Inflammatory macrophage treated with lipopolysaccharide for 1 hour (primary cell): ENCODE measurements around the gene MBNL2.
A peak's percentile ranks its signal among the peaks of the same experiment; 100 is the strongest.
"Not testable (repeated sequence)": the region's sequence is repeated elsewhere in the genome, so short reads cannot be mapped to it uniquely, and the experiment has no call there.

Experiments used
- DNase-seq, 2 donors: peaks; one replicate each; pipeline ENCODE4 v3.0.0-alpha.2; 2020 to 2022

The MBNL2 gene

DNA sequence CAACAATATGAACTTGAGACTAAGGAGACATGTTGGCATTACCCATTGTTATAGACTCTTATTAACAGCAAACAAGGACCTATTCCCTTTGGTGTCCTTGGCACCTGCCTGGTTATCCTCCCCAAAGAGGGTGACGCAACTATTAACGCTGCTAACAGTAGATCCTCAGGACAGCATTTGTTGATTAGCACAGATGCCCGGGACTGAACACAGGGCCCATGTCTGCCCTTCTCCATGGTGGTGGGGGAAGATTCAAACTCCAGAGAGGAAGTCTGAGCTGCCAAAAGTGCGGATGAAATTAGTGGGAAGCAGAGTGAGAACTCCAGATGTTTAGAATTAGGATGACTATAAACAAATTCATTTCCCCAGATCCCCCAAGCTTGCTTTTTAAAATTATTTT is 110.6 kb downstream of the MBNL2 start:
- DNase-seq, result no peak

DNA sequence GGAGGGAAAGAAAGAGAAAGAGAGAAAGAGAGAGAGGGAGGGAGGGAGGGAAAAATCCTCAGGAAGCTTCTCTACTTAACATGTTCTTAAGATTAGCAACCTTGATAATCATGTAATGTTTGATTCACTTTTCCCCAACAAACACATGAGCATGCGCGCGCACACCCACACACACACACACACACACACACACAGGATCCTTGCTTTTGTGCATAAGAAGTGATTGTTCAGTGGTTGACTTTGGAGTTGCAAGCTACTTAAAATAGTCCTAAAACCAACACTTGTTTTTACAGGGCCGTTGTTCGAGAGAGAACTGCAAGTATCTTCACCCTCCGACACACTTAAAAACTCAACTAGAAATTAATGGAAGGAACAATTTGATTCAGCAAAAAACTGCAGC is 111.8 kb downstream of the MBNL2 start:
- DNase-seq, result no peak

DNA sequence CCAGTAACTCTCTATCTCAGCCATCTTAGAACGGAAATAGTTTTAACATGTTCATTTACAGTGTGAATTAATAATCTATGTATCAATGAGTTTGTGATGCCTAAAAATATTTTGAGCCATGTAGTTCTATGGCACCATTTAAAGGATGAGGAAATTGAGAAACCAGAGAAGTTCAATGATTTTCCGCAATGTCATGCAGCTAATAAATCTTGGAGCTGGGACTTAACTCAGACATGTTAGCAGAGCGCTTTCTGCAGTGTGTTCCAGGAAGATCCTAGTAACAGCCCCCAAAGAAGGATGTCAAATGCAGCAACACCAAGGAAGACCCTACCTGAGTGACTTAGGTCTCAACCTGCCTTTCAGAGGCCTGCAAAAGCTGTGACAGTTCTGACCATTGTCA is 112.6 kb downstream of the MBNL2 start:
- DNase-seq, result no peak

DNA sequence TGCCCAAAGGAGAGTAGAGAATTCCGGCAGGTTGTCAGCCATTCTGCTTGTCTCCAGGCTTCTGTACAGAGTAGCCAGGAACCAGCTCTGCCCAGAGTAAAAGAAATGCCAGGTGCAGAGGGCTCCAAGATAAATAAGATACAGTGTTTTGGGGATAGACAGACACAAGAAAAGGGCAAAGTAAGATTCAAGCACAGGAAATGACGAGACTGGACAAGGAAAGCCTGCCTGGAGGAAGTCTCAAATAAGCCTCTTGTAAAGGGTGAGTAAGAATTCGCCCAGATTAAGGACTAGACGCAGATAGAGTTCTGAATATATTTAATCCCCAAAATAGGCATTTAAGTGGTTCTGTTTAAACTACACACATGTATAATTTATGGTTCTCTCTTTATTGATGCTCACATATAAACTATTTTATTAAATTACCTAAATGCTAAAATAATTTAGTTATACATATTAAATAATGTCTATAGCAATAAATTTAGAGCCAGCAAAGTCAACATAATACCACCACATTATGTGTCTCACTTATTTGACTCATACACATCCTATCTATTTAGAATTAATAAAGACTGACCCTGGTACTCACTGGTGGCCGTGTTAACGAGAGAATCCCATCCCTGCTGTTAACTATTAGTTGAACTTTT is 113.5 kb downstream of the MBNL2 start:
- DNase-seq, result no peak

DNA sequence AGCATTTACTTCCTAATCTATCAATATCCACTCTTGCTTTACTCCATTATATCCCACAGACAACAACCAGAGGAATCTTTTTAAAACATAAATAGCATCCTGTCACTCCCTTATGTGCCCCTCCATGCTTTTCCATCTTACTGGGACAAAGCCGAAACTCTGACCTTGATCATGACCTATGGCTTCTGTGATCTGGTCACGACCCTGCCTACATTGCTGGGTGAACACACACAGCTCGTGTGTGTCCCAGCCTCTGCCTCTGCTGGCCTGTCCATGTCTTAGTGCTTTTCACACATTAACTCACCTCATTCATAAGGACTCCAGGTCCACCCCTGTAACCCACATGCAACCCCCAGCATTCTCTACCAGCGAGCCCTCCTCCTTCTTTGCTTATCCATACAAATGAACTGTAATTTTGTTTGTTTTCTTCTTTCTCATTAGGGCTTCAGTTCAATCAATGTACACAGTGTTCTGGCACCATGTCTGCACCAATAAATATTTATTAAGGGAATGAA is 115.9 kb downstream of the MBNL2 start:
- DNase-seq, result no peak

DNA sequence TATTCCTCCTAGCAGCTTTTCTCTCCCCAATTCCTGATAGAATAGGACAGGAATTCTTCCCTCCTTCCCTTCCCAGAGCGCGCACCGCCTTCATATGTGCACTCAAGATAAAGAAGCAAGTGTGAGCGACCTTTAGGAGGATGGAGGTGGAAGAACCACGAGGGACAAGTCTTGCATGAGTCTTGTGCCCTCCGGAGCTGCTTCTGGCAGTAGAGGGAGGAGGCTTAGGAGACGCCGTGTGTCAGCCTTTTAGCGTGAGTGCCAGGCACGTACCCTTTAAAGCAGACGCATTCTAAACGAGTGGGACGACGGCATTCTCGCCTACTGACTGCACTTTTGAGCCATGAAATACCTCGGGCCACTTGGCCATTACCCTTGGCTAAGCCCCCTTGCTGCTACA is 116.4 kb downstream of the MBNL2 start:
- no peak for DNase-seq

DNA sequence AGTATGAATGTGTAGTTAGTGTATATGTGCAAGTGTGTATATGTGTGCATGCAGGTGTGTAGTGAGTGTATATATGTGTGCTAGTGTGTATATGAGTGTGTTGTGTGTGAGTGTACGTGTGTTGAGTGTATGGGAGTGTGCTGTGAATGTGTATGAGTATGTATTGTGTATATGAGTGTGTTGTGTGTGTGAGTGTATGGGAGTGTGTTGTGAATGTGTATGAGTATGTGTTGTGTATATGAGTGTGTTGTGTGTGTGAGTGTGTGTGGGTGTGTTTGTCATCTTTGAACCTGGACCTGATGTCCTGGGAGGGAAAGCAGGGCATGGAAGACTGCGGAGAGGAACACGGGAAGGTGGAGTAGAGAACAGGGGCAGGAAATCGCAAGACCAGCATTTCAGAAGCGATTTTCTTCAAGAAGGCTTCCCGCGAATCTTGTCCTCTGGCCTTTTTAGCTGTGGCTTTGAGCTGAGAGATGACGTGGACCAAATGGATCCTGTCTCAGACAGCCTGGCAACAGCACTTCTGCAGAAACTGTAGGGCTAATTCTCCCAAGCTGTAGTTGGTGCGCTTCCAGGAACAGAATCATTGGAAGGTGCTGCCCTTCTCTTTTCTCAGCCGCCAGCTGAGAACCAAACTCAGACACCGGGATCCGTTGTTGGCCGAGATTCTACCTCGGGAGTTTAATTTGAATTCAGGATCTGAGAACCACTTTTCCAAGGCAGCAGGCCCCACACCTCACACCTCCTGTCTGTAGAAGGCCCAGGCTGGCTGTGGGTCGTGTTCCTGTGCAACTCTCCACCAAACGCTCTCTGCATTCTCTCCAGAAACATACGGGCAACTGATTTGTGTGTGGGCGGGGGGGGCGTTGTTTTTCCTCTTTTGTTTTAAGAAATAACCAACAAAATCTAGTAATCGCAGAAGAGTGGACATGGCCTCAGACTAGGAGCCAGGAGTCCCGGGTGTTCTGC is 117.2 kb downstream of the MBNL2 start:
- no peak for DNase-seq

DNA sequence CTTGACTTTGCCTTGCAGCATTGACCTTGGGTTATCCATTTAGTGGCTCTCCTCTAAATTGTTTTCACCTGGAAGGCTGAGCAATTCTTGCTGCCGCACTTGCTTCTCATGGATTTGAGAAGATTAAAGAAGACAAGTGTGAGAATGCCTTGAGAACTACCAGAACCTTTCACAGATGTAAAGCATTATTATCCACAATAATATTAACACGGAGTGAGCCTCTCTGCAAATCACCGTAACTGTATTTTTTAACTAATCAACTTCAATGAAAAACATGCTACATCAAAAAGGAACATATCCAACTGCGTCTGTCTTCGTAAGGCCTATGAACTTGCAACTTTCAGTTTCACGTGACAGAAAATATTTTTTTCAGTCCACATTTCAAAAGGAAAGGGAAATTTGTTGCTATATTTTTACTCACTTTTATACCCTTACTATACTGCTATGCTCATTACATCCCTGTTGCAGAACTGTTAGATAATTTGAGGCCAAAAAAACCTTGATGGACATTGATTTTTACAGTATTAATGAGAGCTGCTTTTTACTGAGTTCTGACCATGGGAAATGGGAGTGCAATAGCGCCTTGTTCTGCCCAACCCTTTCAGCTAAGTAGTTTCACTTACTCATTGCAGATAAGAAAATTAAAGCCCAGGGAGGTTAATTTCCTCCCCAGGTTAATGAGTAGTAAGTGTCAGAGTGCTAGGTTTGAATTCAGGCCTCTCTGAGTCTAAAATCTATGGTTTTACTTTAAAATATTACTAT is 118.0 kb downstream of the MBNL2 start:
- DNase-seq, result no peak

DNA sequence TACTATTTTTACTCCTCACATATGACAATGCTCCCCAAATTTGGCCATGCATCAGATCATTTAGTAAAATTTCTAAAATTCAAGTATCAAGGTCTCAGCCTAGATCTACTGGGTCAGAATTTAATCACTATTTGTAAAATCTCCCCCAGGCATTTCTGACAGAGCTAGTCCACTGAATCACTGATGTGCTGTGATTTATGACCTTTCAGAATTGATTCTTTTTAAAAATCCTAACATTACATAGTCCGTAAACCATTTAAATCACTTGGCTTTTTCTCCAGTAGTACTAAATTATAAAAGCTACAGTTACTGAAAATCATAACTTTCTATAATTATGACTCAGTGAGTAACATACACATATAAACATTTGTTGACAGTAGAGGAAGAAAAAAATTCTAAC is 119.0 kb downstream of the MBNL2 start:
- DNase-seq, result no peak

DNA sequence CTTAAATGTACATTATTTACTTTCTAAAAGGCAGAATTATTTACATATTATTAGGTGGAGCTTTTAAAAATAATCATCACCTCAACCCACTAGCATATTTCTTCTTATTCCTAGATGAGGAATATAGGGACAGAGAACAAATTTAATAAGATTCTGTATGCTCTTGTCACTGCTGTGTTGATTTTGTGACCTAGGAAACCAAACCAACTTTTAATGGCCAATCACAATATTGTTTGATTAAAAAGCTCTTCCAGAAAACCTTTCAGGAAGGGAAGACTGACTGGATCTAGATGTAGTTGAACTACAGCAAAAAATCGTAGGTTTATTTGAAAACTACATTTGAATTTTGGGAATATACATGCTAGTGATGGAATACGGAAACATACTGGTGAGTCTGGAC is 120.0 kb downstream of the MBNL2 start:
- DNase-seq, result no peak

DNA sequence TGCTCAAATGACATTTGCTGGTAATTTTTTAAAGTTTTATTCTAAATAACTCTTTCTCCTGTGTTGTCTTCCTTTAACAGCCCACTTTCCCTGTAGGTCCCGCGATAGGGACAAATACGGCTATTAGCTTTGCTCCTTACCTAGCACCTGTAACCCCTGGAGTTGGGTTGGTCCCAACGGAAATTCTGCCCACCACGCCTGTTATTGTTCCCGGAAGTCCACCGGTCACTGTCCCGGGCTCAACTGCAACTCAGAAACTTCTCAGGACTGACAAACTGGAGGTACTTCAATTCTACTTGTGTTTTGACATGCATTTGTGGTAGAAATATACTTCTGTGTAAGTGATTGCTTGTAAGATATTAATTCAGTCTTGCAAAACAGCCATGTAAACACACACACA is 120.8 kb downstream of the MBNL2 start:
- no peak for DNase-seq

DNA sequence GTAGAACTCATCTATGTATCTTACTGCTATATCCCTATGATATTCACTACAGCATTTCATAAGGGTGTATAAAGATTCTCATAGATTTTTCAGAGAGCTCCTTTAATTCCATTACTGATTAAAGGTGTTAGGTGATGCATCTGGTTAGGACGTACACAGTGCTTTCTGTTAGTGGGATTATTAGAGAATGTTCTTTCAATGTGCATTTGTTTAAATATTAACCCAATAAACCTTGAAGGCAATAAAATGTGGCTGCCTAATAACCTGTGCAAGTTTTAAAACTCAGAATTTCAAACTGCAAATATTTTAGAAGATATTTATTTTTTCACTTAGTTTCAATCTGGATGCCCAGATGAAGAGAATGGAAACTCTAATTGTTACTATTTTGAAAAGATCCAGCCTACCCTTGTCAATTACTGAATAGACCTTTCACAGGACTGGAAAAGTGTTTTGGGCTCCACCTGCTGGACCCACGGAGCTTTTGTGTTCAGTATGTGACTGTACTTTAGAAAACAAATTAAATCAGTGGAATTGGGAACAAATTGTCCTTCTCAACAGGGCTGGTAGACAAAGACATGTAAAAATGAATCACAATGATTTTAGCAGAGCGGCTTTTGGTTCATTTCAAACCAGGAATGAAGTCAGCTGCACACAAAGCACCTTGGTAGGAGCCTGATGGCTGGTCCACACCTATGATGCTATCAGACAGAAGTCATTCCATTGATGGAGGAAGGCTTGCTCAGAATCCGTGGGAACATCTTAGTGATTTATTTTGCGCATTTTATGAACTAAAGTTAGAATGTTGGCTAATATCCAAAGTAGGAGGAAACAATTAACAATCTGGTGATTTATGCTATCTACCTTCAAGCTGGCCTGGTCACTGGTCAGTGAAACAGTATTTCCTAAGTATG is 122.4 kb downstream of the MBNL2 start:
- peak; percentile 11 to 52 for DNase-seq

DNA sequence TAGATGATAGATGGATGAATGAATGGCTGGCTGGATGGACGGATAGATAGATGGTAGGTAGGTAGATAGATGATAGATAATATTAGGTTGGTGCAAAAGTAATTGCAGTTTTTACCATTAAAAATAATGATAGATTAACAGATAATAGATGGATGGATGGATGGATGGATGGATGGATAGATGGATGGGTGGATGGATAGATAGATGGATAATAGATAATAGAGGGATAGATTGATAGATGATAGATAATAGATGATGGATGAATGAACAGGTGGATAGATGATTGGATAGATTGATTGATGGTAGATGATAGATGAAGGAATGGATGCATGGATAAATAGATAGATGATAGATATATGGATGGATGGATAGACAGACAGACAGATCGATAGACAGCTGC is 124.0 kb downstream of the MBNL2 start:
- no peak for DNase-seq

DNA sequence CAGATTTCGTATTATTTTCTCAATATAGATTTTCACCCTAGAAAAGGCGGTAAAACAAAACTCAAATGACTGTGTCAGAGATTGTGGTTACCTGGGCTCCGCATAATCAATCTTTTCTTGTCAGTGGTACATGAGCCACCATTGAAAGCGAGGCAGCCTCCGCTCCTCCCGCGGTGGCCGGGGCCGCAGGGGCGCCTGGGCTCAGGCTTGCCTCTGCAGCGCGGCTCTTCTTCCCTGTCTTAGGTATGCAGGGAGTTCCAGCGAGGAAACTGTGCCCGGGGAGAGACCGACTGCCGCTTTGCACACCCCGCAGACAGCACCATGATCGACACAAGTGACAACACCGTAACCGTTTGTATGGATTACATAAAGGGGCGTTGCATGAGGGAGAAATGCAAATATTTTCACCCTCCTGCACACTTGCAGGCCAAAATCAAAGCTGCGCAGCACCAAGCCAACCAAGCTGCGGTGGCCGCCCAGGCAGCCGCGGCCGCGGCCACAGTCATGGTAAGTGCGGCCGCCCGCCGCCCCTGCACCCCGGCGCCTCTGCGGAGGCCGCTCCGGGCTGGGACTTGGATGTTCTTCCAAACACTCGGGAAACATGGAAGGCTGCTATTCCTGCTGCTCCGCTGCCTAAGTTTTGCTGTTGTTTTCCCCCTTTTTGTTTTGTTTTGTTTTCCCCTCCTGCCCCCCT is 124.6 kb downstream of the MBNL2 start:
- no peak for DNase-seq

DNA sequence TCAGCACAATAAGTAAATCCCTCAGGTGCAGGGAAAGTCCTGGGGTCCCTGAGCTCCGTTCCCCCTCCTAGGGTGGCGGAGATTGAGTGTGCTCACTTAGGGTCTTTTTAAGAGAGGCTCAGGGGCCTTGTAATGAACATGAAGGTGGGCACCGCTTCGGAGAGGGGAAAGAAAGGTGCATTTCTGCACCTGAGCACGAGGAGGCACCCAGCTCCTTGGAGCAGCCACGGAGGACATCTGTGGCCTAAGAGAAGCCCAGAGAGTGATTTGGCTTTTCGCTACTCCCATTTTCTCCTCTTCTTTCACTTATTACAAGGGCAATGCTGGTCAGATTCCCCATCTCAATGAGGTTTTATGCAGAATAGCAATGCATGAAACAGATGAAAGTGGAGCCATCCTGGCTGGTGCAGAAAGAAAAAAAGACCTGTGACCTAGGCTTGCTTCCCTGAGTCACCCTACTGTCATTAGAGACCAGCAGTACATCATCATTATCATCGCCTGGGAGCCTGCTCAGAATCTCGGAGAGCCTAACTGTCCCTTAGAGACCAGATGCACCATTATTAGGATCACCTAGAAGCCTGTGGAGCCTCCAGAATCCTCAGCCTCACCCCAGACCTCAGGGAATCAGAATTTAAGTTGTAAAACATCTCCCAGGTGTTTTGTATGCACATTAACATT is 125.3 kb downstream of the MBNL2 start:
- DNase-seq, result no peak

DNA sequence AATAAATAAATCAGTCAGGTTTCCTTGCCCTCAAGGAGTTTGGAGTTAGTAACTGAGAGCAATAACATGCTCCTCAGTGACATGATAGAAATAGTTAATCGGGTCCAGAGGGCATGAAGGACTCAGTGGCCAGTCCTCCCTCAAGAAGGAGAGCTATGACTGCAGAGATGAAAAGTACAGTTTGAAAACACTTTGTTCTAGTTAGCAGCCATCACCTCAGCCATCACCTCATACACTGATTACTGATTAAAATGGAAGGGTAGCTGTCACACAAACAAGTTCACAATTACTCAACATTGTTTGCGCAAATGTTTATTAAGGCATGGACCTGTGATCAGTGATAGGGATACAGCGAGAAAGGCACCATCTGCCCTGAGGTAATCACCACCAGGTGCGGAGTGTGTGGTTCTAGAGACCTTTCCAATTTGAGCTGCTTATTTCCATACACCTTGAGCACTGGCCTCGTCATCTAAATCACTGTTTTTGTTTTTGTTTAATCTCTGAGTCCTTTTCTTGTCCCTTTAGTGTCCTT is 126.5 kb downstream of the MBNL2 start:
- no peak for DNase-seq

DNA sequence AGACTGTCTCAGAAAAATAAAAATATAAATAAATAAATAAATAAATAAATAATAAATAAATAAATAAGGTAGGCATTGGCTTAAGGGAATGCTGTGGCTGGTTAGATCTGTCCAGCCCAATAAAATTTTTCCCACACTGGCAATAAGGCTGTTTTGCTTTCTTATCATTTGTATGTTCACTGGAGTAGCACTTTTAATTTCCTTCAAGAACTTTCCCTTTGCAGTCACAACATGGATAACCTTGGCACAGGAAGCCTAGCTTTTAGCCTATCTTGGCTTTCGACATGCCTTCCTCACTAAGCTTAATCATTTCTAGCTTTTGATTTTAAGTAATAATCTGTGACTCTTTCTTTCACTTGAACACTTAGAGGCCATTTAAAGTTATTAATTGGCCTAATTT is 129.9 kb downstream of the MBNL2 start:
- DNase-seq, result not testable (repeated sequence)

DNA sequence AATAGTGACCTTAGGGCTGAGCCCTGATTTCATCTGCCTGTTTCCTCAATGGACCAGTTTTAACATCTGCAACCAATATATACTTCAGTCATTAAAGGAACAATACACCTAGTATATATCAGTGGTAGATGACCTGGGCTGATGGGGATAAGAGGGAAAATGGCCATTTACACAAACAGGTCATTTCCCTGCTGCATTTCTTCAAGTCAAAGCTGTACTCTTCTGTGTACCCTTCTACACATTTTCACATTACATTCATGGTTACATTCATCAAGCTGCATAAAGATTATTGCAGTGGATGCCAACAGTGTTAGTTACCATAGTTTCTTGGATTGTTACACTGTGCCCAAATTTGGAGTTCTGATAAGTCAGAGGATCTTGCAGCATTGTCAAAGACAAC is 130.7 kb downstream of the MBNL2 start:
- no peak for DNase-seq

DNA sequence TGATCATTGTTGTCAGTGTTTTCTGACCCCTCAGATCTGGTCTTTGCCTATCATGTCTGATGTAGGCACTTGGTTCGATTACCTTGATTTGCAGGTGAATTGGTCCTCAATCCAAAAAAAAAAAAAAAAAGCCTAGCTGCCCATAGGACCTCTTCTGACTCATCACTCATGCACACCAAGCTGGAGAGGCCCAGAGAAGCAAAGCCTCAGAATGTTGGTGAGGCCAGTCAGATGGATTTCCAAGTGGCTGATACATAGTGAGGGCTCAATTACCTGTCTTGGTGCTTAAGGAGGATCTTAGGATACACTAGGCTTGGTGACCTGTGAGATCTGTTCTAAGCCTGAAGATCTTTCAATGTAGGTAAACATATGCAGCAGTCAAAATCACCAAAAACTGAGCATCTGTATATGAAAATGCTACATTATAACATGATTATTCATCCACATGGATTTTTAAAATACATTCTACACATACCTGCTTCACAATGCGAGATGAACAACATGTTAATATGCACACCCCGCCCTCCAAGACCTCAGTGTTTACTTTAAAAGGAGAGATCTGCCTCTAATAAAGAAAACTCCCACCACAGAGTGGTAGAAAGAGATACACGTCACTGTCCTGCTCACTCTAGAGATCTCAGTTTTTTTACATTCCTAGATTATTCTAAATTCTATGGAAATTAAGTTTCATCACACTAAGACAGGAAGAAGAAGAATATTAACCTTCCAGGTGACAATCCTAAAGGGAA is 132.0 kb downstream of the MBNL2 start:
- no peak for DNase-seq

DNA sequence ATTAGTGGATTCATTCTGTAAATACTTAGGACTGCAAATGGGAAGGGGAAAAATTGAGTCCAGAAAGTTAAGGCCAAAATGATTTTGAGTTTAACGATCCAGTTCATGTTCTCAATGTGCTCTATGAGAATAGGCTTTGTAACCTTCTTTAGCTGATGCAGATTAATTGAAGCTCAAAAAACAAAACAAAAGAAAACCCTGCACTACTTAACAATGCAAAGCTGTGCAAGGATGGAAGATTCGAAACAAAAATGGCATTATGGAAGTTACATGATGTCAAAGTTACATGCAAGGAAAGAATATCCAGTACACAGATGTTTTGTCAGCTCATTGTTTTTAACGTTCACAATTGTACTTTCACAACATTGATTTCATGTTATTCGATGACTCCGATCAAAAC is 132.7 kb downstream of the MBNL2 start:
- DNase-seq, result no peak
